Neuronal stem cell (in vitro differentiated cells): ENCODE results near the gene TMCC1.
A peak's percentile ranks its signal among the peaks of the same experiment; 100 is the strongest.

Experiments used
- DNase-seq: peaks from one replicate; pipeline ENCODE4 v3.0.0-alpha.2; 2013; ENCODE audit warnings: low spot score
- H2AFZ ChIP-seq: one replicate; pipeline ENCODE4 v1.6.1; 2013; ENCODE audit warnings: mild to moderate bottlenecking, low read length, inconsistent platforms
- H2AK5ac ChIP-seq: 2 replicates; pipeline ENCODE4 v1.6.1; 2013; ENCODE audit warnings: low read depth, mild to moderate bottlenecking, inconsistent platforms, low read length, moderate library complexity, mixed read lengths
- H2BK120ac ChIP-seq: 2 replicates; pipeline ENCODE4 v1.6.1; 2013; ENCODE audit warnings: low read depth, mild to moderate bottlenecking, inconsistent platforms, low read length, moderate library complexity, mixed read lengths
- H2BK12ac ChIP-seq: one replicate; pipeline ENCODE4 v1.6.1; 2013; ENCODE audit warnings: low read length, inconsistent platforms
- H2BK15ac ChIP-seq: 2 replicates; pipeline ENCODE4 v1.6.1; 2013; ENCODE audit warnings: mild to moderate bottlenecking, low read length, inconsistent platforms, mixed read lengths
- H2BK5ac ChIP-seq: one replicate; pipeline ENCODE4 v1.6.1; 2013; ENCODE audit warnings: inconsistent platforms, mild to moderate bottlenecking, low read length, moderate library complexity
- H3K14ac ChIP-seq: one replicate; pipeline ENCODE4 v1.6.1; 2013; ENCODE audit warnings: low read length, inconsistent platforms
- H3K18ac ChIP-seq: 2 replicates; pipeline ENCODE4 v1.6.1; 2013; ENCODE audit warnings: low read length, inconsistent platforms
- H3K23ac ChIP-seq: 2 replicates; pipeline ENCODE4 v1.6.1; 2013; ENCODE audit warnings: low read depth, mild to moderate bottlenecking, mixed read lengths, low read length, inconsistent platforms; ENCODE audit not compliant: poor library complexity
- H3K27ac ChIP-seq: replicated peaks from 3 replicates; pipeline ENCODE4 v1.5.1; 2013; ENCODE audit warnings: low read length, inconsistent platforms
- H3K27me3 ChIP-seq, 3 experiments: 2 replicates each; pipeline ENCODE4 v1.6.1; 2013; ENCODE audit warnings: low read length in 3 of 3, mild to moderate bottlenecking in 2 of 3, inconsistent platforms in 1 of 3, low read depth in 1 of 3, mixed read lengths in 1 of 3, moderate library complexity in 1 of 3; ENCODE audit not compliant: control insufficient read depth in 3 of 3, insufficient read depth in 3 of 3
- H3K36me3 ChIP-seq, 2 donors: replicated peaks in 1 of 2; 2 replicates each; pipeline ENCODE4 v1.6.1; 2013; ENCODE audit warnings: low read length in 2 of 2; ENCODE audit not compliant: control insufficient read depth in 2 of 2, insufficient read depth in 2 of 2
- H3K4ac ChIP-seq: 2 replicates; pipeline ENCODE4 v1.6.1; 2013; ENCODE audit warnings: inconsistent platforms, mild to moderate bottlenecking, low read length, moderate library complexity
- H3K4me1 ChIP-seq, 2 donors: 1 replicate in 1 of 2; 2 replicates in 1 of 2; pipeline ENCODE4 v1.6.1; 2013; ENCODE audit warnings: low read length in 2 of 2, low read depth in 1 of 2; ENCODE audit not compliant: control insufficient read depth in 2 of 2, insufficient read depth in 1 of 2
- H3K4me2 ChIP-seq: one replicate; pipeline ENCODE4 v1.6.1; 2013; ENCODE audit warnings: mild to moderate bottlenecking, low read length, inconsistent platforms; ENCODE audit not compliant: insufficient read depth, poor library complexity, severe bottlenecking
- H3K4me3 ChIP-seq, 2 donors: 2 replicates each; pipeline ENCODE4 v1.5.1; 2013; ENCODE audit warnings: low read length in 2 of 2, mild to moderate bottlenecking in 2 of 2, inconsistent platforms in 1 of 2, moderate library complexity in 1 of 2
- H3K79me1 ChIP-seq: one replicate; pipeline ENCODE4 v1.6.1; 2013; ENCODE audit warnings: low read depth, mild to moderate bottlenecking, inconsistent platforms, low read length, moderate library complexity
- H3K9ac ChIP-seq: one replicate; pipeline ENCODE4 v1.6.1; 2013; ENCODE audit warnings: mild to moderate bottlenecking, low read depth, low read length, inconsistent platforms; ENCODE audit not compliant: poor library complexity
- H3K9me3 ChIP-seq, 2 donors: replicated peaks in 1 of 2; 2 replicates each; pipeline versions ENCODE3 to v1.6.1; 2013; ENCODE audit warnings: low read length in 2 of 2, mild to moderate bottlenecking in 2 of 2, inconsistent platforms in 1 of 2, low read depth in 1 of 2, mixed read lengths in 1 of 2, moderate library complexity in 1 of 2; ENCODE audit not compliant: control insufficient read depth in 2 of 2, insufficient read depth in 1 of 2
- H4K8ac ChIP-seq: one replicate; pipeline ENCODE4 v1.6.1; 2013; ENCODE audit warnings: low read depth, mild to moderate bottlenecking, inconsistent platforms, low read length, moderate library complexity
- H4K91ac ChIP-seq: one replicate; pipeline ENCODE4 v1.6.1; 2013; ENCODE audit warnings: low read length, low read depth, mild to moderate bottlenecking, inconsistent platforms; ENCODE audit not compliant: poor library complexity
- WGBS, 2 donors: extraction: QIAGEN DNeasy Blood & Tissue Kit; methylation state at CpG; one replicate each; pipeline ENCODE4 v1.1.7; 2013; ENCODE audit warnings: missing lambda C conversion rate in 2 of 2, mixed read lengths in 1 of 2; ENCODE audit not compliant: insufficient read length in 2 of 2, insufficient replicate concordance in 1 of 2; ENCODE audit errors: extremely low coverage in 2 of 2; 5-methylcytosine and 5-hydroxymethylcytosine counted together

The TMCC1 gene

DNA sequence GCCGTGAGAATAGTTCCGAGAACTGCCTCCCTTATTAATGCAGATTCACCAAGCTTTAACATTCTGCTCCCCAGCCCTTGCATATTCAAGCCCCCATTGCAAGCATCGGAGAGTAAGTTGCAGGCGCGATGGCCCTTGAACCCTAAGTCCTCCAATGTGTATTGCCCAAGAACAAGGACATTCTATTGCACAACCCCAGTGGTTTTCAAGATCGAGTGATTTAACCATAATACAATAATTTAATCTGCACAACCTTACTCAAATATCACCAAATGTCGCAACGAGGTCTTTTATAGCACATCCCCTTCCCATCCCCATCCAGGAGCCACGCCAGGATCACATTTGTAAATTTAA, 265.4 kb downstream of the TMCC1 start:
- Histone ChIP-seq H3K18ac (no peak overlapping the region), H3K27ac (no peak overlapping the region), H4K8ac (no peak overlapping the region), H3K14ac (no peak overlapping the region), H3K4me1 (peaks cover 11% of the 10 kb centered on the region in 2 donors), H2BK12ac (no peak overlapping the region), H3K4me3 (no peak overlapping the region), H3K36me3 (no peaks in the 10 kb centered on the region), H3K27me3 (no peaks in the 10 kb centered on the region), H3K9ac (no peak overlapping the region), H2BK5ac (peak overlapping the region; percentile 82), H3K4ac (no peak overlapping the region), H2AFZ (peak overlapping the region; percentile 20), H2BK15ac (no peak overlapping the region), H3K4me2 (peak overlapping the region; percentile 92), H2BK120ac (no peak overlapping the region), H3K79me1 (no peaks in the 10 kb centered on the region), H3K23ac (no peak overlapping the region), H4K91ac (no peak overlapping the region), H3K9me3 (no peaks in the 10 kb centered on the region), H2AK5ac (no peak overlapping the region)
- no peak for DNase-seq
- WGBS, 2 donors: no CpG with 5 or more reads among the region's 9 CpGs

DNA sequence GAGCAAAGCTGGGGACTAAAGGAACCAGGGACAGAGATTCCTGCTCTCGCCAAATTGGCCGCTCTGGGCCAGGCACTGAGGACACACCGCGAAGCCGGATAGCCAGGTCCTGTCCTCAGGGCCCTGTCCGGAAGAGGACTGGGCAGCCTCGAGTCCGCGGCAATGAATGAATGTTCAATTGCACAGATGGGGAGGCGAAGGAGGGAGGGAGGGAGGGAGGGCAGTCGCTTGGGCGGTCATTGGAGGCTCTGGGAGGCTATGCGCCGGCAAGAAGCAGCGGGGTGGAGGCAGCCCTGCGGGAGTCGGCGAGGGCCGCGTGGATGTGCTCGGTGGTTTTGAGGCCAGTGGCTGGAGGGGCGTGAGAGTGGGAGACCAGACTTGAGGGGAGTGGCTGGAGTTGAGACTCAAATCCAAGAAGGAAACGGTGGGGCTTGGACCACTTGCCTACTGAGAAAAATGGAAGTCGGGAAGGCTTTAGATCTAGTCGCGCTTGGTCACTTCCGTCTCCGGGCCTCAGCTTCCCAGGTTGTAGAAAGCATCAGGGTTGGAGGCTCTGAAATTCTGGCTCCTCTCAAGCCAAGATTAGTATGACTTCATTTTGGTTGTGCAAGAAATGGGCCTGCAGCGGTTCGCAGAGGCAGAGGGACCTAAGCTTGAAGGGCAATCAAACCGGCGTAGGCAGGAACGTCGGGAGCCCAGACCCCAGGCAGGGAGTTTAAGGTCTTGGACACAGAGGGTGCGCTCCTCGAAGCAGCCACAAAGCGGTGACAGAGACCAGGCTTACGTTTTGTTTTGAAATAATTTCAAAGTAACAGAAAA, 266.0 kb downstream of the TMCC1 start:
- Histone ChIP-seq H3K9ac (peak overlapping the region; percentile 93), H2AFZ (peak overlapping the region; percentile 93), H3K18ac (peak overlapping the region; percentile 100), H3K14ac (peak overlapping the region; percentile 98), H3K23ac (peak overlapping the region; percentile 89), H4K91ac (peak overlapping the region; percentile 95), H4K8ac (no peak overlapping the region), H3K36me3 (no peaks in the 10 kb centered on the region), H3K27ac (peak overlapping the region; percentile 80), H3K79me1 (no peaks in the 10 kb centered on the region), H2AK5ac (peak overlapping the region; percentile 96), H3K4me1 (peaks cover 13 to 14% of the 10 kb centered on the region in 2 donors), H3K4me2 (peak overlapping the region; percentile 92), H2BK5ac (peak overlapping the region; percentile 82), H3K27me3 (no peaks in the 10 kb centered on the region), H2BK15ac (peak overlapping the region; percentile 100), H3K4ac (peak overlapping the region; percentile 98), H2BK120ac (peak overlapping the region; percentile 47), H2BK12ac (peak overlapping the region; percentile 90), H3K9me3 (no peaks in the 10 kb centered on the region), H3K4me3 (peak overlapping the region; percentile 48 to 78)
- no CpG with 5 or more reads among the region's 38 CpGs for WGBS, 2 donors
- peak; percentile 65 for DNase-seq

DNA sequence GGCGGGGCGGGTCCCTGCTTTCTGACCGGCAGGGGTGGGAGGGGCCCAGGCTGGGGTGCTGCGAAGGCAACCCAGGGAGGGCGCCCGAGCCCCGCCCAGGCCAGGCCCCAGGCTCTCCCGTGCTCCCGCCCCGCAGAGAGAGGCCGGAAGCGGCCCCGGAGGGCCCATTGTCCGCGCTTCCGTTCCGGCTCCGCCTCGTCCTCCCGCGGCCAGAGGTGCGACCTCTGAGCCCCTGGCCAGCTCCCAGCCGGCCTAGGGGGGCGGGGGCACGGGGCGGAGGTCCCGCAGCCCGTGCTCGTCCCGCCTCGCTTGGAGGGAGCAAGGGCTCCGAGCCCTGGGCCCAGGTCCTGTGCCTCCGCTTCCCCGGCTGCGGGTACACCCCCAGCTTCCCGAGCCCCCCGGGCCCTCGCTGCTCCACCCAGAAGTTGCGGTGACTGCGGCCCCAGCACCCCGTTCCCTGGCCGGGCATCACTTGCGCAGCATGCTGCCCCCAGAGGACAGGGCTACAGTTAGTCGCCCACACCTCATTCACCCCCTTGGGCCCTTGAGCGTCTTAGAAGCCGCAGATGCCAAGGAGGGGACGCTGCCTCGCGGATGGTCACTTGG, 266.7 kb downstream of the TMCC1 start:
- Histone ChIP-seq H3K14ac (peak overlapping the region; percentile 98), H3K79me1 (no peaks in the 10 kb centered on the region), H4K8ac (no peak overlapping the region), H3K9ac (peak overlapping the region; percentile 93), H2BK5ac (peak overlapping the region; percentile 82), H3K27me3 (no peaks in the 10 kb centered on the region), H3K18ac (peak overlapping the region; percentile 100), H3K9me3 (no peaks in the 10 kb centered on the region), H2AK5ac (peak overlapping the region; percentile 96), H2BK12ac (peak overlapping the region; percentile 90), H3K36me3 (no peaks in the 10 kb centered on the region), H2BK15ac (peak overlapping the region; percentile 100), H3K4me2 (peak overlapping the region; percentile 92), H4K91ac (peak overlapping the region; percentile 95), H3K23ac (peak overlapping the region; percentile 89), H2BK120ac (peak overlapping the region; percentile 47), H3K27ac (peak overlapping the region; percentile 80), H3K4me3 (peak overlapping the region; percentile 48 to 78), H2AFZ (peak overlapping the region; percentile 93), H3K4ac (peak overlapping the region; percentile 98), H3K4me1 (peaks cover 17 to 19% of the 10 kb centered on the region in 2 donors)
- DNase-seq: peak; percentile 76
- no CpG with 5 or more reads among the region's 49 CpGs for WGBS, 2 donors
